HEK293T (cell line): Measurements from ENCODE around the gene SH3PXD2B.

Experiments used
- CTCF ChIA-PET: fragments of 350-600 bp; formaldehyde crosslinking; extraction: SDS; loops from one replicate; lab custom pipeline; 2021; ENCODE audit warnings: antibody characterized with exemption, inconsistent platforms; lab: Yijun Ruan, JAX
- POLR2A ChIA-PET: fragments of 350-600 bp; formaldehyde crosslinking; extraction: SDS; loops from one replicate; lab custom pipeline; 2020; ENCODE audit warnings: antibody characterized with exemption, inconsistent platforms; lab: Yijun Ruan, JAX
- DNase-seq: peaks from one replicate; pipeline ENCODE4 v3.0.0; 2012; ENCODE audit warnings: mixed read lengths; ENCODE audit errors: extremely low spot score
- ARNT ChIP-seq: fragments of 450-650 bp; IDR thresholded peaks from 2 replicates; pipeline ENCODE4 v1.6.1; 2017; ENCODE audit warnings: mild to moderate bottlenecking
- BHLHE40 ChIP-seq: fragments of 450-650 bp; IDR thresholded peaks from 2 replicates; pipeline ENCODE4 v1.6.1; 2016; ENCODE audit warnings: mild to moderate bottlenecking, moderate library complexity, borderline replicate concordance
- CTBP1 ChIP-seq: fragments of 450-650 bp; IDR thresholded peaks from 2 replicates; pipeline ENCODE4 v1.6.1; 2016; ENCODE audit warnings: borderline replicate concordance
- ELF4 ChIP-seq: fragments of 450-650 bp; IDR thresholded peaks from 2 replicates; pipeline ENCODE4 v1.6.1; 2017; ENCODE audit warnings: antibody characterized with exemption
- FOXA1 ChIP-seq: fragments of 450-650 bp; IDR thresholded peaks from 2 replicates; pipeline ENCODE4 v1.6.1; 2016; ENCODE audit warnings: mild to moderate bottlenecking
- FOXK2 ChIP-seq: fragments of 450-650 bp; IDR thresholded peaks from 2 replicates; pipeline ENCODE4 v1.6.1; 2016; ENCODE audit warnings: mild to moderate bottlenecking
- FOXM1 ChIP-seq: fragments of 450-650 bp; IDR thresholded peaks from 2 replicates; pipeline ENCODE4 v1.6.1; 2017; ENCODE audit warnings: mild to moderate bottlenecking, borderline replicate concordance
- HDGF ChIP-seq: fragments of 450-650 bp; IDR thresholded peaks from 2 replicates; pipeline ENCODE4 v1.6.1; 2017; ENCODE audit warnings: antibody characterized with exemption, borderline replicate concordance
- L3MBTL2 ChIP-seq: fragments of 450-650 bp; conservative IDR thresholded peaks from 2 replicates; pipeline ENCODE4 v1.6.1; 2016; ENCODE audit warnings: mild to moderate bottlenecking
- LEF1 ChIP-seq: fragments of 450-650 bp; IDR thresholded peaks from 2 replicates; pipeline ENCODE4 v1.6.1; 2017; ENCODE audit warnings: mild to moderate bottlenecking, borderline replicate concordance
- NFRKB ChIP-seq: fragments of 450-650 bp; IDR thresholded peaks from 2 replicates; pipeline ENCODE4 v1.6.1; 2016; ENCODE audit warnings: mild to moderate bottlenecking, moderate library complexity
- PKNOX1 ChIP-seq: fragments of 450-650 bp; IDR thresholded peaks from 2 replicates; pipeline ENCODE4 v1.6.1; 2016
- SP1 ChIP-seq: fragments of 450-650 bp; IDR thresholded peaks from 2 replicates; pipeline ENCODE4 v1.6.1; 2017
- SUZ12 ChIP-seq: fragments of 450-650 bp; IDR thresholded peaks from 2 replicates; pipeline ENCODE4 v1.6.1; 2016; ENCODE audit warnings: mild to moderate bottlenecking
- TARDBP ChIP-seq: fragments of 450-650 bp; IDR thresholded peaks from 2 replicates; pipeline ENCODE4 v1.6.1; 2016
- ZNF384 ChIP-seq: fragments of 450-650 bp; IDR thresholded peaks from 2 replicates; pipeline ENCODE4 v1.6.1; 2016

The SH3PXD2B gene

GRCh38 chr5:172444626-172445365, 9.5 kb downstream of the SH3PXD2B start:
- no peak for TF ChIP-seq ELF4
- TF ChIP-seq FOXA1, result no peak
- TF ChIP-seq SP1, result no peak
- no peak for TF ChIP-seq L3MBTL2
- TF ChIP-seq SUZ12, result no peak
- no peak for TF ChIP-seq PKNOX1
- no peak for TF ChIP-seq NFRKB
- TF ChIP-seq TARDBP, result no peak
- ChIA-PET CTCF (no interaction called here), POLR2A (no interaction called here)
- DNase-seq, result no peak

- CTCF ChIA-PET, result no interaction called here
- no peak for DNase-seq
- TF ChIP-seq PKNOX1 (no peak), CTBP1 (no peak), SP1 (no peak), ELF4 (no peak), FOXK2 (no peak), SUZ12 (no peak), LEF1 (no peak)
- POLR2A ChIA-PET, result no interaction called here
Observed at GRCh38 chr5:172444110-172444510, 10.2 kb downstream of the SH3PXD2B start.

- no peak for TF ChIP-seq ZNF384
- POLR2A ChIA-PET, result no interaction called here
- DNase-seq, result no peak
Observed at GRCh38 chr5:172443441-172444109, 10.8 kb downstream of the SH3PXD2B start.

GRCh38 chr5:172442592-172442991, 11.7 kb downstream of the SH3PXD2B start:
- CTCF ChIA-PET, result no interaction called here
- POLR2A ChIA-PET, result no interaction called here
- TF ChIP-seq TARDBP (no peak), LEF1 (no peak), L3MBTL2 (no peak), FOXA1 (no peak), HDGF (no peak), SP1 (no peak), SUZ12 (no peak), PKNOX1 (no peak), CTBP1 (no peak), ZNF384 (no peak), FOXK2 (no peak), ELF4 (no peak), FOXM1 (no peak), BHLHE40 (no peak), NFRKB (no peak), ARNT (no peak)
- no peak for DNase-seq

More at GRCh38 chr5:172443441-172444109, 10.8 kb downstream of the SH3PXD2B start:
- CTCF ChIA-PET, result no interaction called here

- DNase-seq, result no peak
- ChIA-PET CTCF (no interaction called here), POLR2A (no interaction called here)
- TF ChIP-seq FOXA1, result no peak
- TF ChIP-seq FOXM1, result no peak
- no peak for TF ChIP-seq FOXK2
- TF ChIP-seq ELF4, result no peak
- TF ChIP-seq BHLHE40, result no peak
- no peak for TF ChIP-seq NFRKB
- TF ChIP-seq ZNF384, result no peak
- no peak for TF ChIP-seq CTBP1
- TF ChIP-seq PKNOX1, result no peak
- no peak for TF ChIP-seq SP1
Observed at GRCh38 chr5:172441262-172441751, 13.0 kb downstream of the SH3PXD2B start.

GRCh38 chr5:172440486-172440885, 13.8 kb downstream of the SH3PXD2B start:
- POLR2A ChIA-PET, result interaction anchor here (1.5 kb wide), 1 partner anchor 12 kb away, joined by 4 read pairs; no protein-coding TSS in a partner anchor
- TF ChIP-seq LEF1, result no peak
- no peak for TF ChIP-seq BHLHE40
- no peak for TF ChIP-seq L3MBTL2
- TF ChIP-seq ELF4, result no peak
- no peak for TF ChIP-seq PKNOX1
- no peak for TF ChIP-seq SUZ12
- no peak for TF ChIP-seq TARDBP
- TF ChIP-seq ZNF384, result no peak
- TF ChIP-seq SP1, result no peak
- TF ChIP-seq HDGF, result no peak
- TF ChIP-seq ARNT, result no peak
- TF ChIP-seq CTBP1, result no peak
- no peak for TF ChIP-seq FOXA1
- TF ChIP-seq NFRKB, result no peak
- TF ChIP-seq FOXK2, result no peak
- TF ChIP-seq FOXM1, result no peak
- no peak for DNase-seq
- CTCF ChIA-PET, result no interaction called here
